HG03135 (cell line): ENCODE results near the gene CHAT.

Experiments used
- ATAC-seq: cut with Tn5 transposase; IDR thresholded peaks from one replicate; pipeline ENCODE4 v1.9.1; 2021; ENCODE audit warnings: mild to moderate bottlenecking, moderate library complexity; ENCODE audit not compliant: unreplicated experiment

CHAT gene

GRCh38 chr10:49627644-49628247 lies 13.9 kb downstream of the CHAT start:
- no peak for ATAC-seq

- no peak for ATAC-seq
Measured at GRCh38 chr10:49628599-49628998, 14.8 kb downstream of the CHAT start.

GRCh38 chr10:49629431-49629881 lies 15.6 kb downstream of the CHAT start:
- no peak for ATAC-seq

GRCh38 chr10:49631975-49632374 lies 18.1 kb downstream of the CHAT start:
- ATAC-seq = no peak

- no peak for ATAC-seq
Measured at GRCh38 chr10:49632406-49633317, 18.8 kb downstream of the CHAT start.

- ATAC-seq = no peak
Measured at GRCh38 chr10:49633327-49634068, 19.7 kb downstream of the CHAT start.

GRCh38 chr10:49634069-49634660 lies 20.3 kb downstream of the CHAT start:
- ATAC-seq = no peak

GRCh38 chr10:49642311-49642710 lies 28.5 kb downstream of the CHAT start:
- ATAC-seq = no peak

GRCh38 chr10:49643241-49644034 lies 29.6 kb downstream of the CHAT start:
- ATAC-seq = no peak

- no peak for ATAC-seq
Measured at GRCh38 chr10:49644035-49644646, 30.3 kb downstream of the CHAT start.

GRCh38 chr10:49645417-49645816 lies 31.6 kb downstream of the CHAT start:
- no peak for ATAC-seq

GRCh38 chr10:49645871-49646870 lies 32.3 kb downstream of the CHAT start:
- ATAC-seq = no peak

- ATAC-seq = no peak
Measured at GRCh38 chr10:49647554-49647953, 33.7 kb downstream of the CHAT start.

GRCh38 chr10:49647985-49648795 lies 34.4 kb downstream of the CHAT start:
- ATAC-seq = no peak

- ATAC-seq = no peak
Measured at GRCh38 chr10:49649294-49649693, 35.5 kb downstream of the CHAT start.

GRCh38 chr10:49649936-49650723 lies 36.3 kb downstream of the CHAT start:
- no peak for ATAC-seq

- no peak for ATAC-seq
Measured at GRCh38 chr10:49650724-49651034, 36.8 kb downstream of the CHAT start.
